Measurements from ENCODE around the gene GNAT3.

Gene GNAT3

GRCh38 chr7:80540836-80541235, 29.0 kb upstream of the GNAT3 start:
- ATAC-seq (ENCODE audit: insufficient read depth, low read depth): no peak
- Histone ChIP-seq H3K36me3 (ENCODE audit: insufficient read depth, low read length) (no peaks in the 10 kb centered on the region), H2AFZ (ENCODE audit: low read depth, low read length) (no peak overlapping the region), H3K4me3 (ENCODE audit: low read depth in 1 of 2, low read length in 2 of 2) (no peak overlapping the region), H3K4me1 (ENCODE audit: insufficient read depth, low read length) (no peaks in the 10 kb centered on the region), H4K20me1 (ENCODE audit: insufficient read depth, low read length) (no peaks in the 10 kb centered on the region), H3K79me2 (ENCODE audit: insufficient read depth, low read length) (no peaks in the 10 kb centered on the region), H3K9me3 (ENCODE audit: insufficient read depth, low read length, severe bottlenecking) (no peaks in the 10 kb centered on the region), H3K4me2 (ENCODE audit: insufficient read depth, low read length) (no peak overlapping the region), H3K27me3 (ENCODE audit: insufficient read depth, low read length, poor library complexity) (no peaks in the 10 kb centered on the region), H3K9ac (ENCODE audit: low read depth, low read length) (no peak overlapping the region), H3K27ac (ENCODE audit: low read length) (no peak overlapping the region)
- DNase-seq: no peak
- no peak for TF ChIP-seq CTCF (IDR thresholded peaks at IDR 0.05; ENCODE audit: borderline replicate concordance, extremely low read depth, low read length, poor library complexity, severe bottlenecking)
- no peak for TF ChIP-seq EZH2 (IDR thresholded peaks at IDR 0.05; ENCODE audit: borderline replicate concordance, low read depth, low read length, severe bottlenecking)

GRCh38 chr7:80537091-80537490, 25.2 kb upstream of the GNAT3 start:
- Histone ChIP-seq H3K4me1 (ENCODE audit: insufficient read depth, low read length) (no peaks in the 10 kb centered on the region), H3K4me2 (ENCODE audit: insufficient read depth, low read length) (no peak overlapping the region), H2AFZ (ENCODE audit: low read depth, low read length) (no peak overlapping the region), H3K36me3 (ENCODE audit: insufficient read depth, low read length) (no peaks in the 10 kb centered on the region), H3K79me2 (ENCODE audit: insufficient read depth, low read length) (no peaks in the 10 kb centered on the region), H3K27ac (ENCODE audit: low read length) (no peak overlapping the region), H3K4me3 (ENCODE audit: low read depth in 1 of 2, low read length in 2 of 2) (no peak overlapping the region), H4K20me1 (ENCODE audit: insufficient read depth, low read length) (no peaks in the 10 kb centered on the region), H3K27me3 (ENCODE audit: insufficient read depth, low read length, poor library complexity) (no peaks in the 10 kb centered on the region), H3K9me3 (ENCODE audit: insufficient read depth, low read length, severe bottlenecking) (no peaks in the 10 kb centered on the region), H3K9ac (ENCODE audit: low read depth, low read length) (no peak overlapping the region)
- TF ChIP-seq EZH2 (IDR thresholded peaks at IDR 0.05; ENCODE audit: borderline replicate concordance, low read depth, low read length, severe bottlenecking): no peak
- no peak for TF ChIP-seq CTCF (IDR thresholded peaks at IDR 0.05; ENCODE audit: borderline replicate concordance, extremely low read depth, low read length, poor library complexity, severe bottlenecking)
- ATAC-seq (ENCODE audit: insufficient read depth, low read depth) (no peak), DNase-seq (no peak)

- no peaks in the 10 kb centered on the region for H3K4me1 ChIP-seq (ENCODE audit: insufficient read depth, low read length)
- TF ChIP-seq EZH2 (IDR thresholded peaks at IDR 0.05; ENCODE audit: borderline replicate concordance, low read depth, low read length, severe bottlenecking): no peak
- no peak for TF ChIP-seq CTCF (IDR thresholded peaks at IDR 0.05; ENCODE audit: borderline replicate concordance, extremely low read depth, low read length, poor library complexity, severe bottlenecking)
- H3K4me3 ChIP-seq (ENCODE audit: low read depth in 1 of 2, low read length in 2 of 2): no peak overlapping the region
- no peaks in the 10 kb centered on the region for H3K36me3 ChIP-seq (ENCODE audit: insufficient read depth, low read length)
- no peak overlapping the region for H2AFZ ChIP-seq (ENCODE audit: low read depth, low read length)
- no peak overlapping the region for H3K27ac ChIP-seq (ENCODE audit: low read length)
- H3K27me3 ChIP-seq (ENCODE audit: insufficient read depth, low read length, poor library complexity): no peaks in the 10 kb centered on the region
- no peaks in the 10 kb centered on the region for H3K79me2 ChIP-seq (ENCODE audit: insufficient read depth, low read length)
- H3K9ac ChIP-seq (ENCODE audit: low read depth, low read length): no peak overlapping the region
- ATAC-seq (ENCODE audit: insufficient read depth, low read depth): no peak
- no peak for DNase-seq
- H3K9me3 ChIP-seq (ENCODE audit: insufficient read depth, low read length, severe bottlenecking): no peaks in the 10 kb centered on the region
- H3K4me2 ChIP-seq (ENCODE audit: insufficient read depth, low read length): no peak overlapping the region
- no peaks in the 10 kb centered on the region for H4K20me1 ChIP-seq (ENCODE audit: insufficient read depth, low read length)
Measured at GRCh38 chr7:80536426-80536825, 24.6 kb upstream of the GNAT3 start.

GRCh38 chr7:80533287-80533686, 21.4 kb upstream of the GNAT3 start:
- H3K9me3 ChIP-seq (ENCODE audit: insufficient read depth, low read length, severe bottlenecking): no peaks in the 10 kb centered on the region
- no peaks in the 10 kb centered on the region for H3K4me1 ChIP-seq (ENCODE audit: insufficient read depth, low read length)
- no peaks in the 10 kb centered on the region for H3K79me2 ChIP-seq (ENCODE audit: insufficient read depth, low read length)
- H3K4me2 ChIP-seq (ENCODE audit: insufficient read depth, low read length): no peak overlapping the region
- TF ChIP-seq CTCF (IDR thresholded peaks at IDR 0.05; ENCODE audit: borderline replicate concordance, extremely low read depth, low read length, poor library complexity, severe bottlenecking): no peak
- TF ChIP-seq EZH2 (IDR thresholded peaks at IDR 0.05; ENCODE audit: borderline replicate concordance, low read depth, low read length, severe bottlenecking): no peak
- ATAC-seq (ENCODE audit: insufficient read depth, low read depth) (no peak), DNase-seq (no peak)
- H4K20me1 ChIP-seq (ENCODE audit: insufficient read depth, low read length): no peaks in the 10 kb centered on the region
- H2AFZ ChIP-seq (ENCODE audit: low read depth, low read length): no peak overlapping the region
- no peaks in the 10 kb centered on the region for H3K27me3 ChIP-seq (ENCODE audit: insufficient read depth, low read length, poor library complexity)
- H3K36me3 ChIP-seq (ENCODE audit: insufficient read depth, low read length): no peaks in the 10 kb centered on the region
- H3K27ac ChIP-seq (ENCODE audit: low read length): no peak overlapping the region
- no peak overlapping the region for H3K4me3 ChIP-seq (ENCODE audit: low read depth in 1 of 2, low read length in 2 of 2)
- no peak overlapping the region for H3K9ac ChIP-seq (ENCODE audit: low read depth, low read length)

Measured in DND-41 (cell line).